OCI-LY3 (cell line): ENCODE data around the gene VAMP7.

Experiments
- H2AFZ ChIP-seq: fragments of 200-600, 300-600 bp; shearing (Covaris generic); 2 replicates; pipeline ENCODE4 v1.6.0; 2014; ENCODE audit warnings: antibody characterized with exemption, low read depth, low read length
- H3K27ac ChIP-seq: fragments of 200-600, 300-600 bp; sonication (generic); 2 replicates; pipeline ENCODE4 v1.5.1; 2014; ENCODE audit warnings: mild to moderate bottlenecking, low read length, moderate library complexity, mixed read lengths
- H3K27me3 ChIP-seq: fragments of 200-600, 300-600 bp; sonication (generic); 2 replicates; pipeline ENCODE4 v1.6.1; 2014; ENCODE audit warnings: low read depth, low read length, mixed read lengths
- H3K36me3 ChIP-seq: fragments of 200-600, 300-600 bp; sonication (generic); replicated peaks from 2 replicates; pipeline ENCODE3; 2014; ENCODE audit warnings: low read depth, low read length, mixed read lengths
- H3K4me1 ChIP-seq: fragments of 300-600, 200-600 bp; sonication (generic); 2 replicates; pipeline ENCODE4 v1.6.1; 2014; ENCODE audit warnings: low read length, mixed read lengths
- H3K4me2 ChIP-seq: fragments of 200-600, 300-600 bp; sonication (generic); 2 replicates; pipeline ENCODE4 v1.6.1; 2014; ENCODE audit warnings: low read length, mixed read lengths
- H3K4me3 ChIP-seq: fragments of 300-600, 200-600 bp; sonication (generic); 2 replicates; pipeline ENCODE4 v1.5.1; 2014; ENCODE audit warnings: antibody characterized with exemption, mild to moderate bottlenecking, low read length, moderate library complexity
- H3K79me2 ChIP-seq: fragments of 300-600, 200-600 bp; shearing (Covaris generic); 2 replicates; pipeline ENCODE4 v1.6.1; 2014; ENCODE audit warnings: mild to moderate bottlenecking, low read length, mixed read lengths
- H3K9ac ChIP-seq: fragments of 300-600, 200-600 bp; shearing (Covaris generic); 2 replicates; pipeline ENCODE4 v1.6.0; 2014; ENCODE audit warnings: mild to moderate bottlenecking, low read length, moderate library complexity
- H3K9me3 ChIP-seq: fragments of 200-600, 300-600 bp; shearing (Covaris generic); 2 replicates; pipeline ENCODE4 v1.6.1; 2014; ENCODE audit warnings: low read length, mixed read lengths; ENCODE audit not compliant: insufficient read depth
- H4K20me1 ChIP-seq: fragments of 200-600, 300-600 bp; sonication (generic); 2 replicates; pipeline ENCODE4 v1.6.1; 2016; ENCODE audit warnings: low read length, mixed read lengths; ENCODE audit not compliant: insufficient read depth
- EZH2phosphoT487 ChIP-seq: fragments of 200-600 bp; shearing (Covaris generic); IDR thresholded peaks from 2 replicates; pipeline ENCODE4 v1.6.1; 2018; ENCODE audit warnings: antibody characterized with exemption, mixed run types, low read depth
- TF ChIP-seq, protein P1 (sequence below): fragments of 200-600, 300-600 bp; sonication (generic); IDR thresholded peaks from 2 replicates; pipeline ENCODE4 v1.5.1; 2014; ENCODE audit warnings: antibody characterized with exemption, low read length, low read depth

Gene VAMP7

DNA sequence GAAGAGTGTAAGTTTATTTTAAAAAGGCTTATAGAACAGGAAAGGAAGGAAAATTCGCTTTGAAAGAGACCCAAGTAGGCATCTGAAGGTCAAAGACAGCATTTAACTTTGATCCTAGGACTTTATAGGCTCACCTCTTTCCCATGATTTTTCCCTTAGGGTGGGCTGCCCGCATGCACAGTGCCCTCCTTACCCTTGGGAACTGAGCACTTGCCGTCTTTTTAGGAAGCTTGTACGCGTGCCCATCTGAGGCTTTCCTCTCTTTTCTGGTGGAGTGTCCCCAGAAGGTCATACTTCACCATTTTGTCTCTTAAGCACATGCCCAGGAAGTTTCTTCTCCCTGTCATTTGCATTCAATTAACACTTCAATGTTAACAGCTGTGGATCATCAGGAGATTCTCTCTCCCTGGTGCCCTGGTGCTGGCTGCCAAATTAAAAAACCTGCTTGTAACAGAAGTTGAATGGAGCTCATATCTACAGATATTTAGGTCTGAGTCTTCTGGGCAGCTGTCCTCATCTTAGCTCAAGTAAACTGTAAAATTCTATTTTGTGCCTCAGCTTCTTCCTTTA is 78.0 kb downstream of the VAMP7 start:
- Histone ChIP-seq H3K27ac (no peak overlapping the region), H3K79me2 (no peaks in the 10 kb centered on the region)
- TF ChIP-seq, protein P1, sequence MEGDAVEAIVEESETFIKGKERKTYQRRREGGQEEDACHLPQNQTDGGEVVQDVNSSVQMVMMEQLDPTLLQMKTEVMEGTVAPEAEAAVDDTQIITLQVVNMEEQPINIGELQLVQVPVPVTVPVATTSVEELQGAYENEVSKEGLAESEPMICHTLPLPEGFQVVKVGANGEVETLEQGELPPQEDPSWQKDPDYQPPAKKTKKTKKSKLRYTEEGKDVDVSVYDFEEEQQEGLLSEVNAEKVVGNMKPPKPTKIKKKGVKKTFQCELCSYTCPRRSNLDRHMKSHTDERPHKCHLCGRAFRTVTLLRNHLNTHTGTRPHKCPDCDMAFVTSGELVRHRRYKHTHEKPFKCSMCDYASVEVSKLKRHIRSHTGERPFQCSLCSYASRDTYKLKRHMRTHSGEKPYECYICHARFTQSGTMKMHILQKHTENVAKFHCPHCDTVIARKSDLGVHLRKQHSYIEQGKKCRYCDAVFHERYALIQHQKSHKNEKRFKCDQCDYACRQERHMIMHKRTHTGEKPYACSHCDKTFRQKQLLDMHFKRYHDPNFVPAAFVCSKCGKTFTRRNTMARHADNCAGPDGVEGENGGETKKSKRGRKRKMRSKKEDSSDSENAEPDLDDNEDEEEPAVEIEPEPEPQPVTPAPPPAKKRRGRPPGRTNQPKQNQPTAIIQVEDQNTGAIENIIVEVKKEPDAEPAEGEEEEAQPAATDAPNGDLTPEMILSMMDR: no peak

DNA sequence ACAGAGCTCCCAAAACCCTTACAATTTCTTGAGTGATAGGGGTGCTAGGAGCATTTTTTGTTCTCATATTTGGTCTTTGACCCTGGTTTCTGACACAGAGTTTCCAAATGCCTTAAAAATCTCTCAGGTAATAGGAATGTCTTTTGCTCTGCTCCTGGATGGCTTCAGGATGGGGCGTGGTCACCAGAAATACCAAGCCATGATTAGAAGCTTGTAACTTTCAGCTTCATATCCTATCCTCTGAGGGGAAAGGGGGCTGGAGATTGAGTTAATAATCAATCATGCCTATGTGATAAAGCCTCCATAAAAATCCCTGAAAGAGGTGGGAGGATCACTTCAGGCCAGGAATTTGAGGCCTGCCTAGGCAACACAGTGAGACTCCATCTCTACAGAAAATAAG is 81.8 kb downstream of the VAMP7 start:
- Histone ChIP-seq H3K4me3 (no peak overlapping the region), H4K20me1 (no peaks in the 10 kb centered on the region), H3K9me3 (no peaks in the 10 kb centered on the region), H3K27ac (no peak overlapping the region), H3K4me2 (no peak overlapping the region), H3K4me1 (no peaks in the 10 kb centered on the region), H3K9ac (no peak overlapping the region), H3K79me2 (no peaks in the 10 kb centered on the region), H3K27me3 (peaks cover 5% of the 10 kb centered on the region), H2AFZ (no peak overlapping the region), H3K36me3 (no peaks in the 10 kb centered on the region)
- TF ChIP-seq, protein P1: no peak

More for the DNA sequence above, 78.0 kb downstream of the VAMP7 start:
- Histone ChIP-seq H3K4me3 (no peak overlapping the region), H3K27me3 (peaks cover 5% of the 10 kb centered on the region; the same call in 1 of the 2 replicates), H3K4me2 (no peak overlapping the region), H3K36me3 (no peaks in the 10 kb centered on the region), H3K9me3 (no peaks in the 10 kb centered on the region), H4K20me1 (no peaks in the 10 kb centered on the region), H2AFZ (no peak overlapping the region), H3K4me1 (no peaks in the 10 kb centered on the region), H3K9ac (no peak overlapping the region)

DNA sequence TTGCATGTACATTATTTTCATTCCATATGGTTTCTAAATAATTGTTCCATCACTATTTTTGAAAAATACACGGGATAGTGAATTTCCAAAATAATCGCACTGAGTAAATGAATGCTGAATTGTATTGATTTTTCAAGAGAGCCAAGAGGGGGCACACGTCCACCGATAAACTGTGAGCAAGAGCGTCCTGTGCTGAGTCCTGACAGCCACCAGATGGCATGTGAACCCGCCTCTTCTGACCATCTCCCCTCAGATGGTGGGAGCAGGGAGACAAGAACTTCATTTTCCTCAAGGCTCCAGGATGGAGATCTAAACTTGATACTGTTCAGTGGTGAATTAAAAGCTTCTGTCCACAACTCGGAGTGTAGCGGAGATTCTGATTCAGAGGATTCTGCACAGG is 85.7 kb downstream of the VAMP7 start:
- no peaks in the 10 kb centered on the region for H3K9me3 ChIP-seq
- TF ChIP-seq EZH2phosphoT487: no peak
- TF ChIP-seq, protein P1: peak; percentile 92
- H3K27me3 ChIP-seq: no peaks in the 10 kb centered on the region; the same call in 1 of the 2 replicates

DNA sequence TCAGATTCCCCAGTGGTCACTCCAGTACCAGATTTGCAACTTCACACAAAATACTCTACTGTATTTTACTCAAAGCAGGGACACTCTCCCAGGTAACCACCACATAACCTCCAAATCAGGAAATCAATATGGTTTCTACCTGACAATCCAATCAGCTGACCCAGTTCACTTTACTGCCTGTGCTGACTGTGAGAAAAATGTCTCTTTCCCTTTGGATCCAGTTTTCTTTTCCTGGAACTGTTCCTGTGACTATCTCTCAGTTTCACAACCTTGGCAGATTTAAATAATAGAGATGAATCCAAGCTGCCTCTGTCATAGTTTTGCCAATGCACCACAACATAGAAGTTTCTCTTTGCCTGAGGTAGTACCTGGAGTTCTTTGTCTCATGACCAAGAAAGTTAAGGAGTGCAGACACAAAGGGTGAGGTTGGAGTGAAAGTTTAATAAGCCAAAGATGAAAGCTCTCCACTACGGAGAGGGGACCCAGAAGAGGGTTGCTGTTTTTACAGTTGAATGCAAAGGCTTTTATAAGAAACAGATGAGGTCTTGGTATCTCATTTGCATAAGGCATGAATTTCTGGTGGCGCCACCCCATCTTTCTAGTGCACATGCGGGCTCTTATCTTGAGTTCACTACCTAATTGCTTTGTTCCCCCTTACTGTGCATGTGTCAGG is 86.6 kb downstream of the VAMP7 start:
- Histone ChIP-seq H3K27ac (no peak overlapping the region), H3K9ac (no peak overlapping the region), H3K4me1 (no peaks in the 10 kb centered on the region), H3K4me3 (no peak overlapping the region), H3K4me2 (no peak overlapping the region), H3K27me3 (no peaks in the 10 kb centered on the region; the same call in 1 of the 2 replicates), H4K20me1 (no peaks in the 10 kb centered on the region), H3K79me2 (no peaks in the 10 kb centered on the region), H2AFZ (no peak overlapping the region), H3K9me3 (no peaks in the 10 kb centered on the region), H3K36me3 (no peaks in the 10 kb centered on the region)
- TF ChIP-seq, protein P1: no peak
- TF ChIP-seq EZH2phosphoT487: no peak

More for the DNA sequence above, 85.7 kb downstream of the VAMP7 start:
- H4K20me1 ChIP-seq: no peaks in the 10 kb centered on the region
- H3K4me3 ChIP-seq: no peak overlapping the region
- no peak overlapping the region for H3K4me2 ChIP-seq
- no peak overlapping the region for H3K9ac ChIP-seq
- H3K79me2 ChIP-seq: no peaks in the 10 kb centered on the region
- H3K27ac ChIP-seq: no peak overlapping the region
- H3K4me1 ChIP-seq: no peaks in the 10 kb centered on the region
- H3K36me3 ChIP-seq: no peaks in the 10 kb centered on the region
- no peak overlapping the region for H2AFZ ChIP-seq
